H7 (cell line): ENCODE results near the gene KIF22. TPM values are rescaled to one million over a fixed set of nuclear protein-coding genes. Genes with fewer than 3 reads are reported as not detected.
A peak's percentile ranks its signal among the peaks of the same experiment; 100 is the strongest.
"Not testable (repeated sequence)": the region's sequence is repeated elsewhere in the genome, so short reads cannot be mapped to it uniquely, and the experiment has no call there.

ENCODE experiments used
- DNase-seq: peaks from one replicate; pipeline ENCODE4 v3.0.0; 2012
- H3K27me3 ChIP-seq: 2 replicates; pipeline ENCODE4 v1.6.0; 2011; ENCODE audit warnings: mild to moderate bottlenecking, low read length; ENCODE audit not compliant: control insufficient read depth, insufficient read depth
- H3K36me3 ChIP-seq: replicated peaks from 2 replicates; pipeline ENCODE4 v1.5.1; 2011; ENCODE audit warnings: low read length; ENCODE audit not compliant: control insufficient read depth, insufficient read depth
- H3K4me3 ChIP-seq: 2 replicates; pipeline ENCODE4 v1.5.1; 2011; ENCODE audit warnings: low read depth, mild to moderate bottlenecking, control low read depth, low read length, moderate library complexity; ENCODE audit not compliant: insufficient read depth
- total RNA-seq: library from RNA; depleted of rRNA; stranded (reverse); fragments of >200 nt; shearing (Covaris generic); gene quantifications from 2 replicates; pipeline ENCODE4 v1.2.3, GENCODE V29; 2014

Gene KIF22
- total RNA-seq, 1 experiment from 2014 or later, result 205 TPM

GRCh38 chr16:29779474-29779873 lies 11.1 kb upstream of the KIF22 start:
- no peaks in the 10 kb centered on the region for H3K36me3 ChIP-seq
- H3K4me3 ChIP-seq, result no peak overlapping the region
- H3K27me3 ChIP-seq, result peaks cover 4% of the 10 kb centered on the region
- no peak for DNase-seq

GRCh38 chr16:29783094-29783953 lies 7.2 kb upstream of the KIF22 start:
- not testable (repeated sequence) for H3K36me3 ChIP-seq, DNase-seq, H3K4me3 ChIP-seq, H3K27me3 ChIP-seq

- H3K27me3 ChIP-seq, result peaks cover 5% of the 10 kb centered on the region
- H3K36me3 ChIP-seq, result no peaks in the 10 kb centered on the region
- H3K4me3 ChIP-seq, result no peak overlapping the region
- no peak for DNase-seq
These were observed 6.4 kb upstream of the KIF22 start for GRCh38 chr16:29784157-29784556.

- peak overlapping the region; percentile 26 for H3K4me3 ChIP-seq
These were observed 5.5 kb upstream of the KIF22 start for GRCh38 chr16:29784901-29785500.

GRCh38 chr16:29787155-29787554 lies 3.4 kb upstream of the KIF22 start:
- not testable (repeated sequence) for H3K27me3 ChIP-seq, H3K4me3 ChIP-seq, DNase-seq, H3K36me3 ChIP-seq

More at GRCh38 chr16:29784901-29785500, 5.5 kb upstream of the KIF22 start:
- Histone ChIP-seq H3K36me3 (no peaks in the 10 kb centered on the region), H3K27me3 (peaks cover 4% of the 10 kb centered on the region)
- peak; percentile 94 for DNase-seq

GRCh38 chr16:29789775-29790182 lies 772 bp upstream of the KIF22 start:
- H3K27me3 ChIP-seq, result peaks cover 2% of the 10 kb centered on the region
- peak; percentile 71 for DNase-seq
- H3K36me3 ChIP-seq, result 0 out of 2 replicates have a peak, but pooled peaks cover under 1% of the 10 kb centered on the region
- peak overlapping the region; percentile 96 for H3K4me3 ChIP-seq

GRCh38 chr16:29790949-29791844 lies 646 bp downstream of the KIF22 start:
- Histone ChIP-seq H3K36me3 (peaks cover 2% of the 10 kb centered on the region), H3K4me3 (peak overlapping the region; percentile 96), H3K27me3 (no peaks in the 10 kb centered on the region)
- DNase-seq, result no peak

GRCh38 chr16:29791845-29792807 lies 1.6 kb downstream of the KIF22 start:
- Histone ChIP-seq H3K36me3 (peaks cover 10% of the 10 kb centered on the region), H3K27me3 (no peaks in the 10 kb centered on the region), H3K4me3 (peak overlapping the region; percentile 96)
- no peak for DNase-seq

GRCh38 chr16:29793153-29793552 lies 2.6 kb downstream of the KIF22 start:
- not testable (repeated sequence) for H3K4me3 ChIP-seq, H3K27me3 ChIP-seq, DNase-seq
- peaks cover 17% of the 10 kb centered on the region for H3K36me3 ChIP-seq

- H3K36me3 ChIP-seq, result peaks cover 28% of the 10 kb centered on the region
- DNase-seq, result no peak
- no peaks in the 10 kb centered on the region for H3K27me3 ChIP-seq
- no peak overlapping the region for H3K4me3 ChIP-seq
These were observed 3.7 kb downstream of the KIF22 start for GRCh38 chr16:29794231-29794710.

- Histone ChIP-seq H3K4me3 (no peak overlapping the region), H3K27me3 (no peaks in the 10 kb centered on the region), H3K36me3 (peaks cover 45% of the 10 kb centered on the region)
- no peak for DNase-seq
These were observed 11.9 kb downstream of the KIF22 start for GRCh38 chr16:29802416-29802935.

GRCh38 chr16:29804020-29804419 lies 13.5 kb downstream of the KIF22 start:
- no peak overlapping the region for H3K4me3 ChIP-seq
- H3K36me3 ChIP-seq, result peaks cover 36% of the 10 kb centered on the region
- peak; percentile 48 for DNase-seq
- H3K27me3 ChIP-seq, result no peaks in the 10 kb centered on the region

GRCh38 chr16:29804455-29805231 lies 14.1 kb downstream of the KIF22 start:
- H3K4me3 ChIP-seq, result peak overlapping the region; percentile 72
- H3K36me3 ChIP-seq, result peaks cover 32% of the 10 kb centered on the region
- H3K27me3 ChIP-seq, result no peaks in the 10 kb centered on the region
- DNase-seq, result peak; percentile 86
